ENCODE measurements around the gene OOSP3.
"Not testable (repeated sequence)": the region's sequence is repeated elsewhere in the genome, so short reads cannot be mapped to it uniquely, and the experiment has no call there.

OOSP3 gene

DNA sequence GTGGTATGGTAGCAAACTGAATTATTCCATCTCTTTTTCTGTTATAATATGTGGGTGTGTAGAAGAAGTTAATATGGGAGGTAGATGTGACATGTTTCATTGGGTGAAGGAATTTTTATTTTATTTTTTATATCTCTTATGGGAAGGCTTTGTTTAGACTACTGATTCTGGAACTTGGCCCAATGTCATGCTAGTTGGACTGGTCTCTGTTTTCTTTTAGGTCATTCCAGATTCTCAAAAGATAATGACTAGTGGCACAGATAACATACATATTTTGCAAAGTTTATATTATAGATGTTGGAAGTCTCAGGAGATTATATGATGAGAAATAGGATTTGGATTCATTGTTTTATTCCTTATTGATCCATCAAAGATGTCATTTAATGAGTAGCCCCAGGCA, 1.3 kb upstream of the OOSP3 start:
- no peak for DNase-seq (ENCODE audit: low read depth in 2 of 2)

- DNase-seq (ENCODE audit: low read depth in 2 of 2), result no peak
These were observed 798 bp upstream of the OOSP3 start for GRCh38 chr11:59877784-59878183.

- no peak for DNase-seq (ENCODE audit: low read depth in 2 of 2)
These were observed 985 bp downstream of the OOSP3 start for GRCh38 chr11:59879567-59879966.

- DNase-seq (ENCODE audit: low read depth in 2 of 2), result no peak
These were observed 5.0 kb downstream of the OOSP3 start for GRCh38 chr11:59883597-59883996.

DNA sequence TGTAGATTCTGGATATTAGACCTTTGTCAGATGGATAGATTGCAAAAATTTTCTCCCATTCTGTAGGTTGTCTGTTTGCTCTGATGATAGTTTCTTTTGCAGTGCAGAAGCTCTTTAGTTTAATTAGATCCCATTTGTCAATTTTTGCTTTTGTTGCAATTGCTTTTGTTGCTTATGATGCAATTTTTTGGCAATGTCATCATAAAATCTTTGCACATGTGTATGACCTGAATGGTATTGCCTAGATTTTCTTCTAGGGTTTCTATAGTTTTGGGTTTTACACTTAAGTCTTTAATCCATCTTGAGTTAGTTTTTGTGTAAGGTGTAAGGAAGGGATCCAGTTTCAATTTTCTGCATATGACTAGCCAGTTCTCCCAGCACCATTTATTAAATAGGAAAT, 8.6 kb downstream of the OOSP3 start:
- DNase-seq (ENCODE audit: low read depth in 2 of 2), result not testable (repeated sequence)

DNA sequence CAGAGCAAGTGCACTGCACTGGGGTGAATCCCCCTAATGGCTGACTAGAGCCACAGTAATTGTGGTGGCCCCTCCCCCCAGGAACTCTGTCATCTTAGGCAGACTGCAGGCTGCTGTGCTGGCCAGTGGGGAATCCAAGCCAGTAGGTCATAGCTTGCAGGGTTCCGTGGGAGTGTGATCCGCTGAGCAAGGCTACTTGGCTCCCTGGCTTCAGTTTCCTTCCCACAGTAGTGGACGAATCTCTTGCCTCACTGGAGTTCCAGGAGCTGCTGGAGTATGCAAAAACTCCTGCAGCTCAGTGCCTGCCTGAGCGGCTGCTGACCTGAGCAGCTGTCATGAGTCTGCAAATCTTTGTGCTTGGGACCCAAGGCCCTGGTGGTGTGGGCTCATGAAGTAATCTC, 13.2 kb downstream of the OOSP3 start:
- DNase-seq (ENCODE audit: low read depth in 2 of 2), result no peak

DNA sequence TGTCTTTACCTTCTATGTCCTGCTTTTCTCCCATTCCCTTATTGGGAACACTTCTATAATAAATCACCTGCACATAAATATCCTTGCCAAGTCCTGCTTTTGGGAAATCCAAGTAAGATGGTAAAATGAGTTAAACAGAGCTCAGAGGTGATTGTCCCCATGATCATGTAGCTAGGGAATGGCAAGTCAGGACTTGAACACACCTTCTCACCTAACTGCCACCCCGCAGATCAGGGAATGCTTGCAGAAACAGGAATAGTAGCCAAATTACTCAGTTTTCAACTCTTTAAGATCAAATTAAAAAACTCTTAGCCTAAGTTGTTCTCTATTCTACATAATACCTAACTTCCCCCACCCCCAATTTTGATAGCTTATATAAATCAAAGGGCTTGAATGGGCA, 16.0 kb downstream of the OOSP3 start:
- no peak for DNase-seq (ENCODE audit: low read depth in 2 of 2)

- DNase-seq (ENCODE audit: low read depth in 2 of 2), result no peak
These were observed 19.5 kb downstream of the OOSP3 start for GRCh38 chr11:59898046-59898445.

- no peak for DNase-seq (ENCODE audit: low read depth in 2 of 2)
These were observed 20.1 kb downstream of the OOSP3 start for GRCh38 chr11:59898650-59899049.

DNA sequence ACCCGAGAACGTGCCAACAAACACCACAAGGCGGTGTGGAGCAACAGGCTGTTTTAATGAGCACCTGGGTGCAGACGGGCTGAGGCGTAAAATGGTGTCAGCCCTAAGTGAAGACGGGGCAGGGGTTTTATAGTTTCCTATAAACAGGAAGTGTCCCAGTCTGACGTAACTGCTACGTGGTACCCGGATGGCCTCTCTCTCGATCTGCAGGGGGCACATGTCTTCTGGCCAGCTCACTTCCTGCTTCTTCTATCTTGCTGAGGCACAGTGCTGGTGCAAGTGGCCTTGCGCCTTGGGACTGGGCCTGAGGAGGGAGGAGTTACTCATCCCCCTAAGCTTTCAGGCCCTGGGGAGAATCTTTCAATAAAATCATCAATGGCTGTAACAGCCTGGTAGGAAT, 20.9 kb downstream of the OOSP3 start:
- DNase-seq (ENCODE audit: low read depth in 2 of 2), result no peak

DNA sequence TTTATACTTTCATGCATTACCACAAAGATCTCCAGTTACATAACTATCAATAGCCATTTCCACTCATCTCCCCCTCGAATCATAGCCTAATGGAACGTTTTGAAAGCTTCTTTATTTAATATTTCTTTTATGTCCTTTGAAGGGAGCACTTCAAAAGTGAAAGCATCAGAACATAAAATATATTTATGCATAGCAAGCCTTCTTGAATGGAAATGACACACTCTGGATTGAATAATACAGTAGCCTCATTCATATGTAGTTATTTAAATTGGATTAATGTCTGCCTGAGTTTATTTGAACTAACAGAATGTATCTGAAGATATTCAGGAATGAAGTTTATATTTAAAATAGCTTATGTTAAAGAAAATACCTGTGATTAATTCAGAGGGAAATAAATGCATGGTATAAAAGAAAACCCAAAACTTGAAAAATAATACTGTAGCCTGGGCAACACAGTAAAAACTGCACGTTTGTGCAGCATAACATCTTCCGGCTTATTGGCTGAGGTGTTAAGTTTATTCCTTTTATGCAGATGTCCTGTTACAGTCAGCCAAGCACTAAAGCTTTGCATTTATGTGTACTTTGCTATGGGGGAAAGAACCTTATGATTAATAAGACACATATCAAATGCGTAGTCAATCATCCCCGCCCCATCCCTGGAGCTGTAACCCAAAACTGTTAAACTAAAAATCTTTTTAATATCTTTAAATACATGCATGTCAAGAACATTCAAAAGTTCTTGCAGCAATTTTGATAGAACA, 22.0 kb downstream of the OOSP3 start:
- no peak for DNase-seq (ENCODE audit: low read depth in 2 of 2)

GRCh38 chr11:59901306-59901705, 22.7 kb downstream of the OOSP3 start:
- DNase-seq (ENCODE audit: low read depth in 2 of 2), result no peak

DNA sequence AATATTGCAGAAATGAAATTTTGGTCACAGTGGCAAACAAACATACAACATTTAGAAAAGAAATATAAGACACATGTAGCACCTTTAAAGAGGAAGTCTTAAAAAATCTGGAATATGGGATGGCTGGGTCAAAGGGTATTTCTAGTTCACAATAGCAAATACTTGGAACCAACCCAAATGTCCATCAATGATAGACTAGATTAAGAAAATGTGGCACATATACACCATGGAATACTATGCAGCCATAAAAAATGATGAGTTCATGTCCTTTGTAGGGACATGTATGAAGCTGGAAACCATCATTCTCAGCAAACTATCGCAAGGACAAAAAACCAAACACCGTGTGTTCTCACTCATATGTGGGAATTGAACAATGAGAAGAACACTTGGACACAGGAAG, 25.0 kb downstream of the OOSP3 start:
- not testable (repeated sequence) for DNase-seq (ENCODE audit: low read depth in 2 of 2)

DNA sequence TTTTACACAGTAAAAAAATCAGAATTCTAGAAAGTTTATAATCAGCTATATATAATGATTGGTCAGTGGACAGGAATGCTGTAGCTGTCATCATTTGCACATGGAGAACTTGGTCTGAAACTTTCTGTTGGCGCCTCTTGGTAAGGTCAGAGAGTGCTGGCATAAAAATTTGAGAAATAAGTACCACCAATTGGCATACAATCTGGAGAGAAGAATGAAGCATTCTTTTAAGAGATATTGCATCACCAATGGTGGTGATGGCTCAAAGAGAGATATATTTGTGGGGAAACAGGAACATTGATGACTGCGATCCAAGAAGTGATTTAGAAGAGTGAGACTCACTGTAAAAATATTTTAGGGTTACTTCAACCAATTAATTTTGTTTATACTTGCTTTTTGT, 39.9 kb downstream of the OOSP3 start:
- DNase-seq (ENCODE audit: low read depth in 2 of 2), result no peak

DNA sequence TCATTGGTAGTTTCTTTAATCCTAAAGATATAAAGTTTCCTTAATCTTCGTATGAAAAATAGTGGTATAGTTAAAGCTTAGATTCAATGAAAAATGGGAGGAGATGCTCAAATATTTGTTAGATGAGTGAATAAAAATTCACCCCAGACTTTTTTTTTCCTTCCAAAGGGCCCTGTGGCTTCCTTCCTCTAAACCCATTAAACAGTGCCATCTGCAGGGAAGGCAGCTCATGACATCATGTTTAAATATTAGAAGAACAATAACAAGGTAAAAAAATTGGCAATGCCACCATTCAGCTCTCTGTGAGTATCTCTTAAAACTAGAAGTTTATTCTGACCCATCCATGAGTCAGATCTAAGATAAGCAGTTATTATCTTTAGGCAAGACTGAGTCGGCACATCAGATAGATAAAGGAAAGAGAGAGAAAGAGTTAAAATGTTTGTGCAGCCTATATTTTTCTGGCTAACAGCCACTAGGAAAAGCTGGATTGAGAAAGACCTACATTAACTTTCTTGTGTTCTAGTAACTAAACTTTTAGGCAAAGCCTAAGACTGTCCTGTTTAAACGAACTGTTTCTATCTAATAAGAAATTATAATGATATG, 40.5 kb downstream of the OOSP3 start:
- peak in 1 of 2 donors; percentile 1 for DNase-seq (ENCODE audit: low read depth in 2 of 2)

DNA sequence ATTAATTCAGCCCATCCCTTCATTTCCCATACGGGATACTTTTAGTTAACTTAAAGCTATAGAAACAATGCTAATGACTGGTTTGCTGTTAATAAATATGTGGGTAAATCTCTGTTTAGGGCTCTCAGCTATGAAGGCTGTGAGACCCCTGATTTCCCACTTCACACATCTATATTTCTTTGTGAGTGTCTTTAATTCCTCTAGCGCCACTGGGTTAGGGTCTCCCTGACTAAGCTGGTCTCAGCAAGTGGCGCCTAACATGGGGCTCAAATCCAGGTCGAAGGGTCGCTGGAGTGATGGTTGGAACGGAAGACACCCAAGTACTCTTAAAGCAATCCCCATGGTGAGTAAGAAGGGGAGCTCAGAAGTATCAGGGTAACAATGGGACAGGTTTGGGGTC, 45.2 kb downstream of the OOSP3 start:
- no peak for DNase-seq (ENCODE audit: low read depth in 2 of 2)

- DNase-seq (ENCODE audit: low read depth in 2 of 2), result no peak
These were observed 53.1 kb downstream of the OOSP3 start for GRCh38 chr11:59931688-59932087.

DNA sequence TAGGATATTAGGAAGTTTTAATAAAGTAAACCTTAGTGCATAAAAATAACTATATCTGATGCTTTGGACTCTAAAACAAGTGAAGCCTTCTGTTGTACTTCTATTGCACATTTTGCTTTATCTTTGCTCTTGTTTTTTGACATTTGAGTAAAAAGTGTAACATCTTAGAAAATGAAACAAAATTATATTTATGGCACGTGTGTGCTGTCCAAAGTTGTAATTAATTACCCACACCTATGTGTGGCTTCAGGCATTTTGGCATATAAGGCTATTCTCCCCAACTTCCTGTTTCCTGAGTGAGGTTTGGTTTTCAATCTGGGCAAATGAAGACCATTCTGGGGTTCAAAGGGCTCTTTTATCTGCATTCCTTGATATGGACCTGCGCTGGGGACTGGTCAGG, 59.5 kb downstream of the OOSP3 start, which contains the start of gene OOSP1:
Gene OOSP1 (plus strand): TSS at position 301 of the 400 bp plus-strand sequence. CDS start 23 bp downstream, at position 324.
- no peak for DNase-seq (ENCODE audit: low read depth in 2 of 2)

GRCh38 chr11:59938718-59939117, 60.1 kb downstream of the OOSP3 start:
- DNase-seq (ENCODE audit: low read depth in 2 of 2), result no peak

GRCh38 chr11:59939482-59939881, 60.9 kb downstream of the OOSP3 start:
- DNase-seq (ENCODE audit: low read depth in 2 of 2), result no peak

GRCh38 chr11:59941091-59941490, 62.5 kb downstream of the OOSP3 start:
- no peak for DNase-seq (ENCODE audit: low read depth in 2 of 2)

GRCh38 chr11:59943997-59944714, 65.6 kb downstream of the OOSP3 start:
- DNase-seq (ENCODE audit: low read depth in 2 of 2), result no peak

DNA sequence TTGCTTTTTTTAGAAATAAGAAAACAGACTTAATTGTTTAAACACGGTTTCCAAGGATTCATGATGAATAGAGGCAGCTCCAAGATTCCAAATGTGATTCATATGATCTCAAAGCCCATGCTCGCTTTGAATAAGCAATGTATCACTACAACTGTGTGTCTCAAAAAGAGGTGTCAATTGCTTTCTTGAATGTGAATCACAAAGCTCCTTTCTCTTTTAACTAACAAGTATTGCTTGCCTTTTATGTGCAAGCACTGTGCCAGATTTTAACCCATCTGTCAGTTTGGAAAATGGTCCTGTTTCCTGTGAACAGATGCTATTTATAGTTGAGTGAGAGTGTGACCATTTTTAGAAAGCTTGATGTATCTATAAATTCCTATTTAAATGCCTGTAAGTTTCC, 66.1 kb downstream of the OOSP3 start:
- DNase-seq (ENCODE audit: low read depth in 2 of 2), result no peak
